Activated CD4-positive, alpha-beta T cell treated with anti-CD3 and anti-CD28 coated beads for 36 hours (primary cell): ENCODE measurements around the gene SLC2A13. TPM values are rescaled to one million over a fixed set of nuclear protein-coding genes. Genes with fewer than 3 reads are reported as not detected.

Experiments
- ATAC-seq: fragments of 200-7000 bp; cut with Tn5 transposase; one replicate; pipeline ENCODE4 v1.10.0; 2021; ENCODE audit warnings: mild to moderate bottlenecking, moderate library complexity
- CTCF ChIA-PET: fragments of 350-600 bp; sonication (Branson Sonifier 250); formaldehyde crosslinking; loops from one replicate; lab custom pipeline; 2021; ENCODE audit warnings: antibody characterized with exemption; lab: Charles Lee
- POLR2A ChIA-PET: fragments of 350-600 bp; sonication (Branson Sonifier 250); formaldehyde crosslinking; loops from one replicate; lab custom pipeline; 2021; ENCODE audit warnings: antibody characterized with exemption, inconsistent platforms; lab: Charles Lee
- DNase-seq: peaks from one replicate; pipeline ENCODE4 v3.0.0-alpha.2; 2020
- H3K27ac Mint-ChIP-seq: one replicate; pipeline ENCODE4 v1.8.0; 2021; ENCODE audit warnings: mixed read lengths
- H3K27me3 Mint-ChIP-seq: one replicate; pipeline ENCODE4 v1.8.0; 2021; ENCODE audit warnings: mixed read lengths
- H3K36me3 Mint-ChIP-seq: one replicate; pipeline ENCODE4 v1.8.0; 2021; ENCODE audit warnings: low read depth, mixed read lengths
- H3K4me1 Mint-ChIP-seq: one replicate; pipeline ENCODE4 v1.8.0; 2021; ENCODE audit warnings: mixed read lengths
- H3K4me3 Mint-ChIP-seq: one replicate; pipeline ENCODE4 v1.8.0; 2021; ENCODE audit warnings: mild to moderate bottlenecking, moderate library complexity, mixed read lengths
- H3K9me3 Mint-ChIP-seq: one replicate; pipeline ENCODE4 v1.8.0; 2021; ENCODE audit warnings: low read depth, mixed read lengths
- intact Hi-C, 2 experiments: fragments of 100-400 bp; cut with DNase I in 1 of 2; cut with micrococcal nuclease in 1 of 2; formaldehyde crosslinking; loops; one replicate each; pipeline versions ENCODE4 v1.14.2 to v1.15.1; 2022 to 2024; cut with DNase I, micrococcal nuclease
- total RNA-seq, 2 experiments: library from RNA; stranded (reverse); gene quantifications; one replicate each; pipeline ENCODE4 v1.2.3, GENCODE V29; 2021

The SLC2A13 gene
- total RNA-seq, 2 experiments from 2014 or later = 2.3 to 3.9 TPM

DNA sequence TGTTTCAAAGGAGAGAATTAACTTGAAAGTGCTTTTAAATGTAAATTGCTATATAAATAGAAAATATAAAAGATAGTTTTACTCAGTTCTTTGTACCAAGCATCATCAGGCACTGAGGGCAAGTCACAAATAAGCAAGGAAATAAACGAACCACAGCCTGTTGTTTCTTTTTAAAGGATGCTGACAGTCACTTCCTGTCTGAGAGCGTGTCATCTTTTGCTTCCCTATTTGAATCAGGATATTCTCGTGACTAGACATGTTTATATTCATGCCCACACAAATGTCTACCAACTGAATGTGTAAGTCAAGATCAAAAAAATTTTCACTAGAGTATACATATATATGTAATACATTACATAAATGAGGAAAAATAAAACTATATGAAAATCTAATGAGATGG, 31.4 kb upstream of the SLC2A13 start:
- Mint-ChIP-seq H3K27ac (no peak overlapping the region), H3K27me3 (peaks cover 2% of the 10 kb centered on the region), H3K4me1 (peaks cover 13% of the 10 kb centered on the region), H3K9me3 (no peaks in the 10 kb centered on the region), H3K4me3 (no peak overlapping the region), H3K36me3 (no peaks in the 10 kb centered on the region)
- ChIA-PET POLR2A (no interaction called here), CTCF (interaction anchor here (1.0 kb wide), 1 partner anchor 24 kb away, joined by 4 read pairs; no protein-coding TSS in a partner anchor)
- no peak for DNase-seq
- intact Hi-C loops = no loop called here
- ATAC-seq = peak; percentile 90

DNA sequence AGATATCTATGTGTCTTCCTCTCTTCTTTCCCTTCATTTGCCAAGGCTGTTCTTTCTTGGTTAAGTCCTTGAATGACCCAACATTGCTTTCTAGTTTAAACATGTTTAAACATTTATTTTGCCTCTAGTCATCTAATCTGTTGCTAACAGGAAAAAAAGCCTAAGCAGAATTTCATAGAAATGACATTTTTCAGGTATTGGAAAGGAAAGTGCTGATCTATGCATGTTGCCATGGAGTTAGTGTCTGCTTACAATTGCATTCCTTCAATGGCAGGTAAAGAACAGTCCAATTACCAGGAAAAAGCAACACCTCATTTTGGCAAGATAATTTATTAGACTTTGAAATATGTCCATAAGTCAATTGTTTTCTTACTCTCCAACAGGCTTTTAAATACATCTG, 21.5 kb upstream of the SLC2A13 start:
- CTCF ChIA-PET = interaction anchor here (1.0 to 1.5 kb wide), 2 partner anchors 9 to 21 kb away, joined by 5 read pairs; no protein-coding TSS in a partner anchor
- Mint-ChIP-seq H3K27me3 (peaks cover 8% of the 10 kb centered on the region), H3K36me3 (no peaks in the 10 kb centered on the region), H3K27ac (no peak overlapping the region), H3K4me1 (no peaks in the 10 kb centered on the region), H3K4me3 (no peak overlapping the region), H3K9me3 (no peaks in the 10 kb centered on the region)
- DNase-seq = no peak
- POLR2A ChIA-PET = no interaction called here
- intact Hi-C loops = no loop called here
- no peak for ATAC-seq

DNA sequence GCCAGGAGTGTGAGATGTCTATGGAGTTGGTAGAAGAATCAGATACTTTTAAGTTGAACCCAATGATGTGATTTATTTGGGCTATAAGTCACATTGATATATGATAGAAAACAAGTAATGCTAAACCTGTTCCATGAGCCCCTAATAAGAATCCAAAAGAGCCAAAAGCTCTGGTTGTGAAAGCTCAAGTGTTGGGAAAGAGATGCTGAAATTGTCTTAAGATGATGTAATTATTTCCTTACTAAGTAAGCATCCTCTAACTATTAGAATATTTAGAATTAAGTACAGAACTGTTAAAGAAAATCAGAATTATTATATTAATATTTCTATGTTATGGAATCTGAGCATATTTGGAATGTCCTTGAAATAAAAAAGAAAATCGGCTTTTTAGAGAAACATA, 17.6 kb upstream of the SLC2A13 start:
- no peak overlapping the region for H3K27ac Mint-ChIP-seq
- DNase-seq (no peak), ATAC-seq (no peak)
- no peaks in the 10 kb centered on the region for H3K9me3 Mint-ChIP-seq
- ChIA-PET POLR2A (no interaction called here), CTCF (interaction anchor here (0.6 to 1.5 kb wide), 3 partner anchors 12 to 132 kb away, joined by 3 to 8 read pairs (median 7); no protein-coding TSS in a partner anchor)
- intact Hi-C loops = no loop called here
- H3K4me3 Mint-ChIP-seq = no peak overlapping the region
- H3K36me3 Mint-ChIP-seq = no peaks in the 10 kb centered on the region
- H3K4me1 Mint-ChIP-seq = no peaks in the 10 kb centered on the region
- H3K27me3 Mint-ChIP-seq = peaks cover 20% of the 10 kb centered on the region

DNA sequence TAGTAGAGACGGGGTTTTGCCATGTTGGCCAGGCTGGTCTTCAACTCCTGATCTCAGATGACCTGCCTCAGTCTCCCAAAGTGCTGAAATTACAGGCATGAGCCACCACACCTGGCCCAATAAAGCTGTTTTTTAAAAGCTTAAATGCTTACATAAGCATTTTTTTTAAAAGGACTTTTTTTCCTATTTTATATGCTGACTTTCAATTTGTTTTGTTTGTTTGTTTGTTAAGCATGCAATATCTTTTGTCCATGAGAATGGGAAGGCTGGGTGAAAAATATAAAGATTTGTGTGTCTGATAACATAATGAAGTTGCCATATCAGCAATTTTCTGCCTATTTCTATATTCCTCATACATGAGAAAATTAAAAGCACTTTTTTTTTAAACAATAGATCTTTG, 17.0 kb upstream of the SLC2A13 start:
- intact Hi-C loops = no loop called here
- no peak overlapping the region for H3K27ac Mint-ChIP-seq
- no peak overlapping the region for H3K4me3 Mint-ChIP-seq
- ChIA-PET CTCF (interaction anchor here (0.6 kb wide), 1 partner anchor 131 kb away, joined by 3 read pairs; no protein-coding TSS in a partner anchor), POLR2A (no interaction called here)
- peaks cover 20% of the 10 kb centered on the region for H3K27me3 Mint-ChIP-seq
- no peaks in the 10 kb centered on the region for H3K36me3 Mint-ChIP-seq
- H3K9me3 Mint-ChIP-seq = no peaks in the 10 kb centered on the region
- DNase-seq (no peak), ATAC-seq (no peak)
- H3K4me1 Mint-ChIP-seq = peaks cover 2% of the 10 kb centered on the region

- POLR2A ChIA-PET = interaction anchor here (0.6 to 1.0 kb wide), 2 partner anchors 9 to 11 kb away, joined by 6 read pairs; no protein-coding TSS in a partner anchor
- CTCF ChIA-PET = interaction anchor here (0.9 to 2.9 kb wide), 4 partner anchors 10 to 107 kb away, joined by 3 to 22 read pairs (median 5); partner anchors contain the start of gene SLC2A13
- H3K4me3 Mint-ChIP-seq = no peak overlapping the region
- DNase-seq (no peak), ATAC-seq (no peak)
- no peaks in the 10 kb centered on the region for H3K36me3 Mint-ChIP-seq
- intact Hi-C loops = no loop called here
- H3K9me3 Mint-ChIP-seq = no peaks in the 10 kb centered on the region
- H3K27me3 Mint-ChIP-seq = peaks cover 17% of the 10 kb centered on the region
- peaks cover 12% of the 10 kb centered on the region for H3K4me1 Mint-ChIP-seq
- no peak overlapping the region for H3K27ac Mint-ChIP-seq
Measured at GRCh38 chr12:40117818-40118217, 11.9 kb upstream of the SLC2A13 start.

- Mint-ChIP-seq H3K9me3 (no peaks in the 10 kb centered on the region), H3K27me3 (peaks cover 10% of the 10 kb centered on the region), H3K27ac (no peak overlapping the region), H3K4me3 (no peak overlapping the region), H3K36me3 (no peaks in the 10 kb centered on the region), H3K4me1 (peaks cover 26% of the 10 kb centered on the region)
- POLR2A ChIA-PET = no interaction called here
- DNase-seq (no peak), ATAC-seq (no peak)
- CTCF ChIA-PET = interaction anchor here (0.6 to 1.8 kb wide), 3 partner anchors 13 to 100 kb away, joined by 3 to 11 read pairs (median 8); no protein-coding TSS in a partner anchor
- intact Hi-C loops = no loop called here
Measured at GRCh38 chr12:40110586-40110985, 4.7 kb upstream of the SLC2A13 start.

- H3K4me1 Mint-ChIP-seq = peaks cover 41% of the 10 kb centered on the region
Measured at GRCh38 chr12:40107803-40108620, 2.1 kb upstream of the SLC2A13 start.

GRCh38 chr12:40107098-40107802, 1.4 kb upstream of the SLC2A13 start:
- H3K27ac Mint-ChIP-seq = no peak overlapping the region
- DNase-seq = peak; percentile 93
- H3K4me3 Mint-ChIP-seq = peak overlapping the region; percentile 45
- H3K9me3 Mint-ChIP-seq = no peaks in the 10 kb centered on the region
- intact Hi-C loops = loop anchor here (1.0 to 10.0 kb wide), 9 partner anchors 96 to 1792 kb away; partner anchors contain the start of genes KIF21A (in 2 of the 2), ALG10B (in 1 of the 2) and CPNE8 (in 1 of the 2)
- H3K4me1 Mint-ChIP-seq = peaks cover 42% of the 10 kb centered on the region
- CTCF ChIA-PET = interaction anchor here (0.5 to 5.3 kb wide), 14 partner anchors 10 to 660 kb away, joined by 3 to 51 read pairs (median 4); no protein-coding TSS in a partner anchor
- peak; percentile 37 for ATAC-seq
- H3K36me3 Mint-ChIP-seq = no peaks in the 10 kb centered on the region
- peaks cover 24% of the 10 kb centered on the region for H3K27me3 Mint-ChIP-seq
- POLR2A ChIA-PET = interaction anchor here (0.6 kb wide), 1 partner anchor 10 kb away, joined by 6 read pairs; no protein-coding TSS in a partner anchor

More at GRCh38 chr12:40107803-40108620, 2.1 kb upstream of the SLC2A13 start:
- POLR2A ChIA-PET = interaction anchor here (0.6 kb wide), 3 partner anchors 9 to 19 kb away, joined by 6 to 8 read pairs (median 6); no protein-coding TSS in a partner anchor
- CTCF ChIA-PET = interaction anchor here (0.5 to 5.3 kb wide), 10 partner anchors 10 to 661 kb away, joined by 3 to 51 read pairs (median 3); no protein-coding TSS in a partner anchor
- no peaks in the 10 kb centered on the region for H3K9me3 Mint-ChIP-seq
- H3K27ac Mint-ChIP-seq = no peak overlapping the region
- H3K4me3 Mint-ChIP-seq = peak overlapping the region; percentile 45
- intact Hi-C loops = loop anchor here (1.0 to 10.0 kb wide), 9 partner anchors 97 to 1793 kb away; partner anchors contain the start of genes KIF21A (in 2 of the 2), ALG10B (in 1 of the 2) and CPNE8 (in 1 of the 2)
- no peaks in the 10 kb centered on the region for H3K36me3 Mint-ChIP-seq
- DNase-seq (peak; percentile 64), ATAC-seq (no peak)
- peaks cover 23% of the 10 kb centered on the region for H3K27me3 Mint-ChIP-seq

- intact Hi-C loops = loop anchor here (1.0 to 10.0 kb wide), 9 partner anchors 95 to 1792 kb away; partner anchors contain the start of genes KIF21A (in 2 of the 2), ALG10B (in 1 of the 2) and CPNE8 (in 1 of the 2)
- ChIA-PET CTCF (interaction anchor here (0.6 to 5.3 kb wide), 12 partner anchors 11 to 96 kb away, joined by 3 to 51 read pairs (median 4); no protein-coding TSS in a partner anchor), POLR2A (no interaction called here)
- DNase-seq (no peak), ATAC-seq (no peak)
- peak overlapping the region; percentile 72 for H3K4me3 Mint-ChIP-seq
- no peaks in the 10 kb centered on the region for H3K36me3 Mint-ChIP-seq
- peaks cover 24% of the 10 kb centered on the region for H3K27me3 Mint-ChIP-seq
- H3K4me1 Mint-ChIP-seq = peaks cover 42% of the 10 kb centered on the region
- H3K9me3 Mint-ChIP-seq = no peaks in the 10 kb centered on the region
- H3K27ac Mint-ChIP-seq = peak overlapping the region; percentile 25
Measured at GRCh38 chr12:40106655-40107054, 774 bp upstream of the SLC2A13 start.

DNA sequence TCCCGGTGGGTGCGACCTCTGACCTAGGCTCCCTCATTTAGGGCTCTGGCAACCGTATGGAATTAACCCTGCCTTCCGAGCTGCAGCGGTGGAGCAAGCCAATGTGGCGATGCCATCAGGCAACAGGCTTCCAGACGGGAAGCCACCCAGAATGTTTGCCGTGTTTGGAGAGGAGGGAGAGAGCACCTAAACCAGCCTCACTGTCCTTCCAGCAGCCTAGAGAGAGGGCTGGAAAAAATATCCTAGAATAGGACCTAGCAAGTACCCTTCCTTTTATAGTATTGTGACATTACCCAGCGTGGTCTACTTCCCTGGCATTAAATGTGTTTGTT, 287 bp upstream of the SLC2A13 start:
- H3K4me3 Mint-ChIP-seq = peak overlapping the region; percentile 72
- ChIA-PET POLR2A (no interaction called here), CTCF (interaction anchor here (0.7 to 5.3 kb wide), 6 partner anchors 11 to 95 kb away, joined by 3 to 51 read pairs (median 4); no protein-coding TSS in a partner anchor)
- H3K36me3 Mint-ChIP-seq = no peaks in the 10 kb centered on the region
- ATAC-seq (no peak), DNase-seq (no peak)
- H3K4me1 Mint-ChIP-seq = peaks cover 42% of the 10 kb centered on the region
- intact Hi-C loops = loop anchor here (2.0 to 10.0 kb wide), 7 partner anchors 484 to 1791 kb away; partner anchors contain the start of genes KIF21A (in 2 of the 2), ALG10B (in 1 of the 2) and CPNE8 (in 1 of the 2)
- H3K9me3 Mint-ChIP-seq = no peaks in the 10 kb centered on the region
- peak overlapping the region; percentile 10 for H3K27ac Mint-ChIP-seq
- peaks cover 24% of the 10 kb centered on the region for H3K27me3 Mint-ChIP-seq
